ENCODE measurements around the gene ZSCAN12. TPM values are rescaled to one million over a fixed set of nuclear protein-coding genes. Genes with fewer than 3 reads are reported as not detected.
"Not testable (repeated sequence)": the region's sequence is repeated elsewhere in the genome, so short reads cannot be mapped to it uniquely, and the experiment has no call there.

Gene ZSCAN12
- total RNA-seq, 1 donor from 2014 or later: 5.7 TPM

- intact Hi-C loops (cut with micrococcal nuclease): loop anchor here (5.0 kb wide), 2 partner anchors 129 to 191 kb away; partner anchors contain the start of gene ZSCAN26
These were observed 3.6 kb downstream of the ZSCAN12 start for GRCh38 chr6:28395918-28396317.

DNA sequence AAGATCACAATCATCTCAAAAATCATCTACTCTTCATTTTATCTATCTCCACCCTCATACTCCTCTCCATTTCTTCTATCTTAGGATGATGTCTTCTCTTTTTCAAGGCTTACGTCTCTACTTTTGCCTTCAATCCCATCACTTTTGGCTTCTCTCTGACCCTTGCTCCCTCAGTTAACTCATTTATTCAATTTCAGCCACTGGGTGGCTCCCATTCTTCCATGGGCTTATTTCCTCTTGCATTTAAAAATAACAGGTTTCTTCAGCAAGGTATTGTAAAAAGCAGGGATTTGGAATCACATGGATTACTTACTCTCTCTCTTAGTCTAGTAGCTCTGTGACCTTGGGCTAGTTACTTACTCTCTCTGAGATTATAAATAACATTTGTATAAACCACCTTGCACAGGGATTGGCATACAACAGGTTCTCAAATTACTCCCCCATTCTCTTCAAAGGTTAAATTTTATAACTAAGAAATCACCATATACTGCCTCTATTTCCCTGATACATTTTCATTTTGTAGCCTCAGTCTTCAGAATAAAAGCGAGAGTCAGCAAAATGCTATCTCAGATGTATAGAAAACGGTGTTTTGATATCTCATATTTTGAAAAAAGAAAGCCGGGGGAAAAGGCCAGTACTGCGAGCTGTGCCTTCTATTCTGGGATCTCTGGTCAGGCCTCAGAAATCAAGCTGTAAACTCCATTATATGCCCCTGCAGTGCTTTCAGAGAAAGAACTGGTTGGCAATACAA, 5.5 kb downstream of the ZSCAN12 start:
- intact Hi-C loops (cut with micrococcal nuclease): no loop called here

GRCh38 chr6:28390688-28391087, 8.9 kb downstream of the ZSCAN12 start:
- intact Hi-C loops (cut with micrococcal nuclease): no loop called here

DNA sequence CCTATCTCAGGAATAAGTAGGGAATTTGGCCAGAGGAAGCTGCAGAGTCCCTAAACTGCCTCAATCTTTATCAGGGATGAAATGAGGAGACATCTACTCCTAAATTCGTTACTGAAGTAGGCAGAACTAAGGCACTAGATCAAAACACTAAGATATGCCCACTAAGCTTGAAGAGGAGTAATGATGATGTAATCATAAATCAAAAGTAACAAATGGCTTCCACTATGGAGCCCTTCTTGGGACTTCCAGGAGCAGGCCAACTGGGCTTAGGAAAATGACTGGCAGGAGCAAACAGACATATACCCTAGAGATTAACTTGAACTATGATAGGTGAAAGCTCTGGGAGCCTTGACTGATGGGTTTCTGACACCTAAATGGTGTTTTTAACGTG, 15.4 kb downstream of the ZSCAN12 start:
- intact Hi-C loops (cut with micrococcal nuclease): no loop called here

DNA sequence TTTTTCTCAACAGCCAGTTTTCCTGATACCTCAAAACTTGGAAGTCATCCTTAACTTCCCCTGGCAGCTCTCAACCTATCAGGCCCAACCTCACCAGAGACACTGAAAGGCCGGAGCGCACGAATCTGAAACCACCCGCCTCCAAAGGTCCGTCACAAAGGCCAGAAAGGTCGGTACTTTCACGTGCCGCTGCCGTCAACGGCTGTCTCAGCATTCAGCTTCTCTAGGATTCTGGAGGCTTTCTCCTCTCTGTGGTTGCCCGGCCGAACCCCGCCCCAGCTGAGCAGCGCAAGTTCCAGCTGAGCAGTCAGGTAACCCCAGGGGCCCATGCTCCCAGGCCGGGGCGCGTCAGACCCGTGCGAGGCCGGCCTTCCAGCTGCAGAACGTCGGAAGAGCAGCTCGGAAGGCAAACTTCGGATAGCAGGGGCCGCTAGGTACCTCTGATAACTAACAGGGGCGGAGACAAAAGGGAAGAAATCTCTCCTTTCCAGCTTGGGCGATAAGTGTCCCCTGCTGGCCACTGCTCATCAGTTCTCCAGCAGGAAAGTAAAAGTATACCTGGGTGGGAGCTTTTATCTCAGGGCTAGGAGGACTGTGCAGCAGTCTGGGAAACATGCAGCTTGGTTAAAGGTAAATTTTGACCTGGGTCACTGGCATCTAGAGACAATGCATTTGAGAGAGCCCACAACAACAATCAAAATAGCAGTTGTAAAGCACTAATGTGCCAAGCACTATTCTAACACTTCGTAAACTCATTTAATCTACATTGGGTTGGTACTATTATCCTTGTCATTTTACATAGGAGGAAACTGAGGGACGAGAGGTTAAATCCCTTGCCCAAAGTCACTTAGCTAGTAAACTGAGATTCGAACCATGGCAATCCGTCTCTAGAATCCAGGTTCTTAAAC, 16.1 kb downstream of the ZSCAN12 start:
- intact Hi-C loops (cut with micrococcal nuclease): loop anchor here (2.0 kb wide), 1 partner anchor 15 kb away; the partner anchor contains the start of gene ZSCAN12

DNA sequence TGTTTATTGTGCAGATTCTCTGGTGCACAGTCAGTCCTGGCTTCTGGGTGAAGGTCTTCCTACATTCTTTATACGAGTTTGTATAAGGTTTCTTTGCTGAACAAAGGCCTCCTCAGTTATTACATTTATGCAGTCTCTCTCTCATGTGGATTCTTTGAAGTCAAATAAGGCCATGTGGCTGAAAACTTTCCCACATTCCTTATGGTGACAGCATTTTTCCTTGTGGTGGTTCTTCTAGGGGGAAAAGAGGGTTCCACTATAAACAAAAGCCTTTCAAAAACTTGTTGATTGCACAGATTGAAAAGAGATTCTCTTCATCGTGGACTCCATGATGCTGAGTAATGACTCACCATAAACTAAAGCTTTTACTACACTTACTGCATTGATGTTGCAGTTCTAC, 19.2 kb downstream of the ZSCAN12 start:
- intact Hi-C loops (cut with micrococcal nuclease): no loop called here

GRCh38 chr6:28378644-28379043, 20.9 kb downstream of the ZSCAN12 start:
- intact Hi-C loops (cut with micrococcal nuclease): no loop called here

DNA sequence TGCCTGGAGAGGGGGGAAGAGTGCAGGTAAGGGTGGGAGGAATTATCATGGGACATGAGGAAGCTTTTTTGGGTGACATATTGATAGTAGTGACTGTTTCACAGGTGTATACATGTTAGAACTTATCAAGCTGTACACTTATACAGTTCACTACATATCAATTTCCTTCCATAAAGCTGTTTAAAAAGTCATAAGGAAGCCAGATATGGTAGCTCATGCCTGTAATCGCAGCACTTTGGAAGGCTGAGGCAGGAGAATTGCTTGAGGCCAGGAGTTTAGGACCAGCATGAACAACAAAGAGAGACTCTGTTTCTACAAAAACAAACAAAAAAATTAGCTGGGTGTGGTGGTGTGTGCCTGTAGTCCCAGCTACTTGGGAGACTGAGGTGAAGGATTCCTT, 21.7 kb downstream of the ZSCAN12 start:
- intact Hi-C loops (cut with micrococcal nuclease): no loop called here

GRCh38 chr6:28373925-28374324, 25.6 kb downstream of the ZSCAN12 start:
- intact Hi-C loops (cut with micrococcal nuclease): no loop called here

- intact Hi-C loops (cut with micrococcal nuclease): no loop called here
These were observed 27.7 kb downstream of the ZSCAN12 start for GRCh38 chr6:28371706-28372451.

DNA sequence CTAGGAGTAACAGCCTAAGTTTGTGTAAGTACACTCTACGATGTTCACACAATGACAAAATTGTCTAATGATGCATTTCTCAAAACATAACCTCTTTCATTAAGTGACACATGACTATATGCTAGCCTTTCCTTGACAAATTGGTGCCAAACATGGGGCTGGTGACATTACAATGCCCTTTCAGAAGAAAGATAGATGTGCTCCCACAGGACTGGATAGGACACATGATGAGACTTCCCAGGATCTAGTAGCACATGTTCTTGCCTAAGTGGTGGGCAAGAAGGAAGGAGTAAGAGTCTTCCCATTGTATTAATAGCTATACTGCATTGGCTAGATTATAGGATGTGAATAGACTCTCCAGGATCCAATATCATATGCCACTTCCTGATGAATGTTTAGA, 28.3 kb downstream of the ZSCAN12 start:
- intact Hi-C loops (cut with micrococcal nuclease): no loop called here

DNA sequence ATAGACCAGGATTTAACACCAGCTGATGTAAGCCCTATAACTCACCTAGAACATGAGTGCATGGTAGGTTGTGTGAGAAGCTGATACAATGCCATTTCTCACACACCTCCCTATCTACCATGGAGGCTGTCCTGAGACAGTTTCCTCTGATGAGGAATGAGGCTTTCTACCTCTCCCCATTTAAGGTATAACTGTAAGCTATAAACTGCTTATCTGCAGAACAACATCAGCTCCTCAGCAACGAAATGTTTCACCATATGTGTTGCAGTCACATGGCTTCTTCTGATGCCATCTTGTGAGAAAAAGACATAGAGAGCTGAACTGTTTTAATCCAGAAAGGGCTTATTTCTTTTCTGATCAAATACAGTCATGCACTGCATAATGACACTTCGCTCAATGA, 29.1 kb downstream of the ZSCAN12 start:
- intact Hi-C loops (cut with micrococcal nuclease): no loop called here

DNA sequence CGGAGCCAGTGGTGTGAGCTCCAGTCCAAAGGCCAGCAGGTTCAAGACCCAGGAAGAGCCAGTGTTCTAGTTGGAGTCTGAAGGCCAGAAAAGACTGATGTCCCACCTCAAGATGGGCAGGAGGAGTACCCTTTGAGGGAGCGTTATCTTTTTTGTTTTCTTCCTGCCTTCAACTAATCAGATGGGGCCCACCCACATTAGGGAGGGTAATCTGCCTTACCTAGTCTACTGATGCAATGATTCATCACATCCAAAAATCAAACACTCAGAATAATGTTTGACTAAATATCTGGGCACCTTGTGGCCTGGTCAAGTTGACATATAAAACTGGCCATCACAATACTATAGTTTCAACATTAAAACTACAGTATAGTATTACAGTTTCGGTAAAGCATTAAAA, 30.1 kb downstream of the ZSCAN12 start:
- intact Hi-C loops (cut with micrococcal nuclease): no loop called here

GRCh38 chr6:28368522-28368921, 31.0 kb downstream of the ZSCAN12 start:
- intact Hi-C loops (cut with micrococcal nuclease): no loop called here

- intact Hi-C loops (cut with micrococcal nuclease): not testable (repeated sequence)
These were observed 34.0 kb downstream of the ZSCAN12 start for GRCh38 chr6:28365590-28365989.

DNA sequence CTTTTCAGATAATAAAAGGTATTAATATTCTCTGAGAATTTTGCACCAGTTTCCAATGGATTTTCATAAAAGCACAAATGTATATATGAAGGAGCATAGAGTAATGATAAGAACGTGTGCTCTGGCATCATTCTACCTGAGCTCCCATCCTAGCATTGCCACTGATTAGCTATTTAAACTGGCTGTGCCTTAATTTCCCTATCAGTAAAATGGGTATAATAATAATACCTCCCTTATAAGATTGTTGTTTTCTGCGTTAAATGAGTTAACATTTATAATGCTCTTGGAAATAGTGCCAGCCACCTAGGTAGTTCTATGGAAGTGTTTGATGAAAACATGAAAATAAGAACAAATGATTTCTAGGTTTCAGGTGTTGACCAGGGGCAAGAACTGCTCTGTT, 38.6 kb downstream of the ZSCAN12 start:
- intact Hi-C loops (cut with micrococcal nuclease): no loop called here

- intact Hi-C loops (cut with micrococcal nuclease): not testable (repeated sequence)
These were observed 40.0 kb downstream of the ZSCAN12 start for GRCh38 chr6:28359562-28359961.

GRCh38 chr6:28357036-28357435, 42.5 kb downstream of the ZSCAN12 start:
- intact Hi-C loops (cut with micrococcal nuclease): loop anchor here (2.0 kb wide), 1 partner anchor 454 kb away; no protein-coding TSS in a partner anchor

DNA sequence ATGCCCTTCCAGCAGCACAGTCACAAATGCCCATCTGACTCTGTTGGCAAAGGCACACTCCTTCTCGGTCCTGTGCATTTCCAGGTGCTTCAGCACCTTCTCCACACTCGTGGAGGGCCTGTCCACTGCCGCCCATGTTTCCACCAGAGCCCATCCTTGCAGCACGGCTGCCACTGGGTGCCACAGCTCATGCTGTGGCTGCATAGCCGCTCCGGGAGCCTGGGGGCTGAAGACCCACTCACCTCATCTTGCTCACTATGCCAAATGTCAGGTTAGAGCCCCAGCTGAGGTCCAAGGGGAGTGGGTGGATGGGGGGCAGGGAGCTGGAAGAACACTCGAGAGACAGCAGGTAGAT, 42.9 kb downstream of the ZSCAN12 start:
- intact Hi-C loops (cut with micrococcal nuclease): loop anchor here (1.0 to 2.0 kb wide), 2 partner anchors 220 to 454 kb away; no protein-coding TSS in a partner anchor

DNA sequence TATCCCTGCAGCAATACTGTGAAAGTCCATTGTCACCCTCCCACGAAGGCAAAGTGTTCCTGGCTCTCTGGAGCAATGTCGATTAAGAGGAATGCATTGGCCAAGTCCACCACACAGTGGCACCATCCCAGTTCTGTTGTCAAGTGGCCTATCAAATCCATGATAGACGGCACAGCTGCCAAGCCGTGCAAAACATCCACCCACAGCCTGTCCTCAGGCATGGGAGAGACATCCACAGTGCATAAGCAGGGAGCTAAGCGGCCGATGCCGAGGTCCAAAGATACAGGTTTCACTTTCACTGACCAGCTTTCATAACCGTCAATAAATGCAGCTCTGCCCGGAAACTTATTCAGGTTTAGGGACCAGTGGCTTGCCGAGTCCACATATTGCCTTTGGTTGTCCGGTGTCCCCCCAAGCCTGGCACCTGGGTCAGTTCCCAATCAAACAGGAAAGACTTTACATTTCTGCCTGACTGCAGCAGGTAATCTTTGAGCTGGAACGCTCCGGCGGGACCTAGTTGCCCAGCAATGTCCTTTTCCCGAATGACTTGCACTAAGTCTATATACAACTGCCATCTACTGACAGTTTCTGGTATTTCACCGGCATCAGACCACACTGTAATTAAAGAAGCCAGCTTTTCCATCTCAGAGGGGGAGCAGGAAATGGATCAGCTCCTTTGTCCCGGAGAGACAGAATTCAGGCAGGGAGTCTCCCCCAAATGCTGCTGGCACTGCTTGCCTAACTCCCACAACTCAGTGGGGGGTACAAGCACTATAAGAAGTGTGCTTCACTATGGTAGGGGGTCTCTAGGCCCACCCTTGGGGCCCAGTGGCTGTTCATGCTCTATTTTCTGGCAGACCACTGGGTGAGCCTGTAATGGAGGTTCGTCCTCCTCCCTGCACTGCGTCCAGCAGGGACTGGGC, 43.5 kb downstream of the ZSCAN12 start:
- intact Hi-C loops (cut with micrococcal nuclease): loop anchor here (1.0 to 2.0 kb wide), 2 partner anchors 220 to 453 kb away; no protein-coding TSS in a partner anchor
